ENCODE measurements around the gene ADRA1B.

The ADRA1B gene

DNA sequence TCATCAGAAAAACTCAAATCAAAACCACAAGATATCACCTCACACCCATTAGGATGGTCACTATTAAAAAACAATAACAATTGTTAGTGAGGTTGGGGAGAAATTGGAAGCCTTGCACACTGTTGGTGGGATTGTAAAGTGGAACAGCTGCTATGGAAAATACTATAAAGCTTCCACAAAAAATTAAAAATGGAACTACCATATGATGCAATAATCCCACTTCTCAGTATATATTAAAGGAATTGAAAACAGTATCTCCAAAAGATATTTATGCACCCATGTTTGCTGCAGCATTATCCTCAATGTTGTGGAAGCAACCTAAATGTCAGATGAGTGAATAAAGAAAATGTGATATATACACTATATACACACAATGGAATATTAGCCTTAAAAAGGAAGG lies 14.5 kb upstream of the ADRA1B start:
- DNase-seq (ENCODE audit: low read depth, low spot score): no peak

DNA sequence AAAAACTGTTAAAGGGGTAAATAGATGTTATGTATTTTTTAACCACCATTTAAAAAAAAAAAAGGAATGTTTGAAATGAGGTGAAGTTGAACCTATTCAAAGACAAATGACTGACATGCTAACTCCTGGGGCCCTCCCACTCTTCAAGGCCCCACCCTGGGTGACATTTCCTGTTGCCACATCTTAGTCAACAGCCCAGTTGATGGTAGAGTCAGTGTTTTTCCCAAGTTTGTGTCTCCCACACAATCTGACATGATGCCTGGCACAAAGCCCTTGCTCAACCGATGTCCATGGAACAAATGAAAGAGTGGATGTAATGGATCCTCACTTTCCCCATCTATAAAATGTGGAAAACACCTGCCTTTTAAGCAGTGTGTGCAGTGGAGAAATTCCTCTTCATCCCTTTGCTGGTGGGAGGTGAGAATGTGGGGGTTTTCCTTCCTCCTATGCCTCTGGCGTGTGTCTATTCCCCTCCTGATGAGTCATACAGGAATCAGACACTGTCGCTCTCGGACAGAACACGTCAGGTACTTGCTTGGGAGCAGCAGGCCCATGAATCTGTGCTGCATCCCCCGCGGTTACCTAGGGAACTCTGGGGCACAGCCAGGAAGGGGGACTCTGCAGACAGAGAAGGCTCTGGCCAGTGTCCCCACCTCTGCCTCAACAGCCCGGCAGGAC lies 13.7 kb upstream of the ADRA1B start:
- DNase-seq (ENCODE audit: low read depth, low spot score): no peak

DNA sequence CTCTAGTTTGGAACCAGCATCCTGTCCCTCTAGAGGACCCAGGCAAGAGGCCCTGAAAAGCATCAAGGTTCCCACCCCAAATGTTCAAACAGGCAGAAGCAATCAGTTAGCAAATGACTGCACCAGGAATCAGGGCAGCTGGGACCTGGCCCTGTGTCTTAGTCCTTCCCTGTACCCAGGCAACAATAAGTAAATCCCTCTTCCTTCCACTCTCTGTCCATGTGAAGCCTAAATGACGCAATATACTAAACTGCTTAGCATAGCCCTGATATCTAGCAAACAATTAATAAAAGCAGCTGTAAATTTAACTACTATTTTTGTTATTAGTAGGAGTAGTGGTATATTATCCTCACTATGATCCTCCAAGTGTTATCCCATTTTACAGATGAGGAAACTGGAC lies 13.2 kb upstream of the ADRA1B start:
- no peak for DNase-seq (ENCODE audit: low read depth, low spot score)

DNA sequence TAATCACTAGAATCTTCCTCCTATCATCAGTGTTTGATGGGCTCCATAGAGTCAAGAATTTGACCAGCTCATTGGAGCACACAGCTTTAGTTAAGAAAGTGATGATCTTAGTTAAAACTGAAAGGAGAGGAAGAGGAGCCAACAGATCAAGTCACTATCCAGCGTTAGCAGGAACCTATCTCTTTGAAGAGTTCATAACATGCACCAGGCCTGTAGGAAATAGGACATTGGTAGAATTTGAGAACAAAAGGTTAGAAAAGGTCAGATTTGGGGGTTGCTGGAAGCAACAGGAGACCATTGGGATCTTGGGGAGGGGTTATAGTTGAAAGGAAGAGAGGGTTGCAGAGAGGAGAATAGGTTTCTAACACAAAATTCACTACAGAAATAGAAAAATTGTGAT lies 11.4 kb upstream of the ADRA1B start:
- no peak for DNase-seq (ENCODE audit: low read depth, low spot score)

DNA sequence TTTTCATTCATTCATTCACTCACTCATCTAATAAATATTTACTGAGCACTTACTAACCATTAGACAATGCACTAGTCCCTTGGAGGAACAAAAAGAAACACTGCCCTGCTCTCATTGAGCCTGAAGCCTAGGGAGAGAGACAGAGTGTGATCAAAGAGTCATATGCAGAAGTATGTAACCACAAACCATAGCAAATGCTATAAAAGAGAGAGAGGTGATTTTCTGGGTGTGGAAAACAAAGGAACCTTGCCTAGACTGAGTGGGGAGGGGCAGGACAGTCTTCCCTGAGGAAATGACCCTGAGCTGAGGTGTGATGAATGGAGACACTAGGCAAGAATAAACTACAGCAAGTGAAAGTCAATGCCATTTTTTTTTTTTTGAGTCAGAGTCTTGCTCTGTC lies 10.8 kb upstream of the ADRA1B start:
- DNase-seq (ENCODE audit: low read depth, low spot score): no peak

DNA sequence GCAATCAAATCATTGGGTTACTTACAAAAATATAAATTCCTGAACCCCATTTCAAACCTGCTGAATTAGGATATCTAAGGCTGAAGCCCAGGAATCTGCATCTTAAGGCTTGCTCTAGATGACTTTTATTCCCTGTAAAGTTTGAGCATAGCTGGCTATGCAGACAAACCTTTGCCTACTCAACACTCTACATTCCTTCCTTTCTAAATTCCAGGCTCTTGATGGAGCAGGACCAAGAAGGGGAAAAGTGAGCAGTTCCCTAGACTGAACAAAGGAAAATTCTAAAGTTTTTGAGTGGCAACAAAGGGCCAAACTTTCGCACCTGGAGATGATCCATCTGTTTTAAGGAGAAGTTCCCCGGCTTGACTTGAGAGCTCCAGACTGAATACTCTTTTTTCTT lies 9.8 kb upstream of the ADRA1B start:
- DNase-seq (ENCODE audit: low read depth, low spot score): no peak

DNA sequence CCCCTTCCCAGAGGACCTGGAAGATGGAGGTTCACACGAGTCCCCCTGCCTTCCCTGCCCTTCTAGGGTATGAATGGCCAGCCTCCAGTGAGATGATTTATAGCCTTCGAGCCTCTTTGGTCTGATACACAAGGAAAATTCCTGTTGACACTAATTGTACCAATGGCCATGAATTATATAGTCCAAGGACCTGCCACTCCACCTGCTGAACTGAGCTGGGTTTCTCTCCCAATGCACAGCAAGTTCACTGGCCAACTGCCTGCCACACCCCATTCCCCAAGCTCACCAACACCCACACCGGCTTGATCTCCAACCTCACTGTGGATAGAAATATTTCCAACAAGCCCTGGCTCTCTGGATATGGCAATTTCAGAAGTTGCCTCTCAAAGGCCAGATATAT lies 9.3 kb upstream of the ADRA1B start:
- no peak for DNase-seq (ENCODE audit: low read depth, low spot score)

DNA sequence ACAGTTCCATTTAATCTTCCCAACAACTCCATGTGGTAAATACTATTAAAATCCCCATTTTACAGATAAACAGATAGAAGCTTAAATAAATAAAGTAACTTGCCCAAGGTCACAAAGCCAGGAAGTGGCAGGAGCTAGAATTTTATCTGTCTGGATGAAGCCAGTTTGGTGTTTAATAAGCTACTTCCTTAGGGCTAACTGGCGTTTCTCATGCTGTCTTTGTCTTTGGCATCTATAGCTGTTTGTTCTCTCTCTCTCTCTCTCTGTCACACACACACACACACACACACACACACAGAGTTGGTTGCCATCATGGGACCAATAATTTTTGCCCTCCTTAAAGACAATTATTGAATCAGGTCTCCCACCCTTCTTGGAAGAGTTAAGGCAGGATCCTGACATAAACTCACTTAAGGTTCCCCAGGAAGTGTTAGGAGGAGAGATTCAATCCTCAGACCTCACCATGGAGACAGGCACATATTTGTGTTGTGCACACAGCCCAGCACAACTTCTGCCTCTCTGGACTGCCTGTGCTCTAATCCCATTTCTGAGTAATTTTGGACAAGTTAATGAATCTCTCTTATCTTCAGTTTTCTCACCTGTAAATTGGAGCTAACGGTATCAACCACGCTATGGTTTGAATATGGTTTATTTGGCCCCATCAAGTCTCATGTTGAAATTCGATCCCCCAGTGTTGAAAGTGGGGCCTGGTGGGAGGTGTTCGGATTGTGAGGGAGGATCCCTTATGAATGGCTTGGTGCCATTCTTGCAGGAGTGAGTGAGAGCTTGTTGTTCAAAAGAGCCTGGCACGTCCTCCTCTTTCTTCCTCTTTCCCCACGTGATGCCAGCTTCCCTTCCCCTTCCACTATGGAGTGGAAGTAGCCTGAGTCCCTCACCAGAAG lies 8.3 kb upstream of the ADRA1B start:
- no peak for DNase-seq (ENCODE audit: low read depth, low spot score)

DNA sequence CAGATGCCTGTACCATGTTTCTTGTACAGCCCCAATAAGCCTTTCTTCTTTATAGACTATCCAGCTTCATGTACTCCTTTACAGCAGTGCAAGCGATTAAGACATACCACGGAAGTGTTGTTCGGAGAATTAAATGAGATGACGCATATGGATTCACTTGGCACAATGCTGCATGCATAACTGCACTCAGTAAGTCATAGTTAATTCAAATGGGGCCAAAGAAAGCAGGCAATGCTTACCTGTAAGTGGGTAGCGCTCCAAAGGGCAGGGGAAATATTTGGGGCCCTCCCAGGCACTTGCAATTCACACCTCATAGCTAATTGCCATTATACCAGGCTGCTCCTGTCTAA lies 7.7 kb upstream of the ADRA1B start:
- DNase-seq (ENCODE audit: low read depth, low spot score): no peak

DNA sequence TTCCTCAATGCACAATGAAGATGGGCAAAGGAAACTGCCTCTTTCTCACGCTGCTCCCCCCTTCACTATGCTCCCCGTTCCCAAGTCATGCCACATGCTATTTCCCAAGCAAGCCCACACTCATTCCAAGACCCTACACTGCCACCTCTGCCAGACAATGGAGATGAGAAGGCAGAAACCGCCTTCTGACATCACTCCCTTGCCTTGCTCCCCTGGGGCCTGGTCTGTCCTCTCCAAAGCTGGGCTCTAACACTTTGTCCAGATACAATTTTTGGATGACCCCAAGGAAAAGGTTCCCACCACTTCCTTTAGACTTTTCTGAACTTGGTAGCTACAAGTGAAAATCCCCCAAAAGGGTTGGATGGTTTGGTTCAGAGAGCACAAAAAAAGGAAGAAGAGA lies 7.2 kb upstream of the ADRA1B start:
- DNase-seq (ENCODE audit: low read depth, low spot score): no peak

DNA sequence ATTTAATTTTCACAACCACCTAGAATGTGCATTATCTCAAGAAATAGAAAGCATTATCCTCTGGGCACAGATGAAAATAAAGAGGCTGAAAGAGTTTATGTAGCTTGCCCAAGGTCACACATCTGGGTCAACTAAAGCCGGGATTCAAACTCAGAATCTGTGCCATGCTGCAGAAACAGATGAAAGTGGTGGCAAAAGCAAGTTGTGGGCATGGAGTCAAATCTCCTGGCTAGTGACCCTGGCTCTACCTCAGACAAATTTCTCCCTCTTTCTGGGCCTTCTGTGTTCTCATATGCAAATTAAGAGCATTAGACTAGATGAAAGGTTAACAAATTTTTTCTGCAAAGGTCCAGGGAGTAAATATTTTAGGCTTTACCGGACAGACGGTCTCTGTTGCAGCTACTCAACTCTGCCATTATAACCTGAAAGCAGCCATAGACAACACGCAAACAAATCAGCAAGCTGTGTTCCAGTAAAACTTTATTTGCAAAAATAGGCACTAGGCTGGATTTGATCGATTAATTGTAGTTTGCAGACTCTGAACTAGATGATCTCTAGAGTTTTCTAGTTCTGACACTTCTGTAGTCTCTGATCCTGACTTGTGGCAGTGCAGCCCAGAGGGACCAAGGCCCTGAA lies 6.0 kb upstream of the ADRA1B start:
- no peak for DNase-seq (ENCODE audit: low read depth, low spot score)

DNA sequence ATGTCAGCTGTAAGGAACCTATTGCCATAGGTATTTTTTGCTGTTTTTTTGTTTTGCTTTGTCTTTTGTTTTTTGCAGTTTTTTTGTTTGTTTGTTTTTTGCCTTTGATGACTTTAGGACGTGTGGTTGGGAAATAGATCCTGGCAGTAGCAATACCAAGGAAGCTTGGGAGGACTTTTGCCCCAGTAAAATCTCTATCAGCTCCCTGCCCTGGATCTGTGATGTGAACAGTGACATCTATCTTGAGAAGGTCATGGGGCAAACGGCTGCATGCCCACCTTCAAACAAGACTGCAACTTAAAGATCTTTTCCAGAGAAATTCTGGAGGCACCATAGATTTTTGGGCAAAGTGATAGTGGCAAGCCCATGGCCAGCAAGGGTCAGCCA lies 5.4 kb upstream of the ADRA1B start:
- DNase-seq (ENCODE audit: low read depth, low spot score): no peak

DNA sequence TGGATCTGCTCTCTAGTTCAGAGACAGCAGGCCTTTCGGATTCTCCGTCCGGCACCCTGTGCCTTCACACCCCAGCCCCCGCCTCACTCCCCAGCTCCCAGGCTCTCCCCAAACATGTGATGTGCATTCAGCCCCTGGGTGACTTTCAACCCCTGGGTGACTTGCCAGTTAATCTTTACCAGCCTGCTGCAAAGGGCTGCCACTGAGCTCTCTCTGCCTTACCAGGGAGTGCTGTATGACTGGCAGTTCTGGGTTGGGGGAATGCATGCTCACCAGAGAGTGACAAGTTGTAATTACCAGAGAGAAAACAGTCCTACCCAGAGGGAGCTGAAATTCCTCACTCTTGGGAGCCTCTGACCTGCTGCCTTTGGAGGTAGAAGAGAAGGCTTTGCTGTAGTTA lies 4.9 kb upstream of the ADRA1B start:
- no peak for DNase-seq (ENCODE audit: low read depth, low spot score)

DNA sequence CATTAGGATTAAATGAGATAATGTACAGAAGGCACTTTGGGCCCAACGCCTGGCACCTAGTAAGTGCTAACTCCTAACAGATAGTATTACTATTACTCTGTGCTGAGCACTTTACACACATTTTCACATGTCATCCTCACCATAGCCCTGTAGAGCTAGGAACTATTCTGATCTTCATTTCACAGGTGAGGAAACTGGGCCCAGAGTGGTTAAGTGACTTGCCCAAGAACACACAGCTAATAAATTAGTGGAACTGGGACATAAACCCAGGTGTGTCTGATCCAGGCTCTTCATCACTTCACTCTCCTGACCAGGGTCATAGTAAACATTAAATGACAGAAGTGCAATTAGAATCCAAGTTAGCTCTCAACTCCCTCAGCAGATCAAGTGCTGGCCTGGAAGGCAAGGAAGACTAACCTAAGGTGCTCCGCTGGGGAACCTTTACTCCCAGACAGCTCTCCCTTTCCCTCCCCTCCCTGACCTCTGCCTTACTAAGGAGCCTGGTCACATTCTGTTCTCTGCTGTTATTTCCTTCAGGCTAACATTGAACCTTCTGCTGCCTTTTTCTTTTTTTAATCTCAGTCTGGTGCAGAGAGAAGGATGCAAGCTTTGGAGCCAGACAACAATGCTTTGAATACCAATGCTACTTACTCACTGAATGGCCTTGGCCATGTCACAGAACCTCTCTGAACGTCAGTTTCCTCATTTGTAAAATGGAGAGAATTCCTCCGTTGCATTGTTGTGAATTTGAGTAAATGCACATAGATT lies 4.1 kb upstream of the ADRA1B start:
- no peak for DNase-seq (ENCODE audit: low read depth, low spot score)

DNA sequence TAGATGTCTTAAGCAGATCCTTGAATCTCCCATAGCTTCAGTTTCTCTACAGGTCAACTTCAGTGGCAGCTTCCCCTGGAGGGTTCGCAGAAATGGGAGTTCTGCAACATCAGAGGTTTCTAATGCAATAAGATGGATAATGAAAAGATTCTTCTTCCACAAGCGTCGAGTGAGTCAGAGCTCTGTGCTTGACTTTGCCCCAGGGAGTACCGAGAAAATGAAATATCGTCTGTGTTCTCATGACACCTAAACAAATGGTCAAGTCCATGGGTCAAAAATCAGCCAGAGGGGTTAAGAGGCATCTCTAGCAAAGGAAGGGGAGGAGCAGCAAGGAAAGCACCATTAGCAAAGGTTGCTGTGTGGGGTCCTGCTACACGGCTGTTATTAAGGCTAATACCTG lies 3.2 kb upstream of the ADRA1B start:
- no peak for DNase-seq (ENCODE audit: low read depth, low spot score)

DNA sequence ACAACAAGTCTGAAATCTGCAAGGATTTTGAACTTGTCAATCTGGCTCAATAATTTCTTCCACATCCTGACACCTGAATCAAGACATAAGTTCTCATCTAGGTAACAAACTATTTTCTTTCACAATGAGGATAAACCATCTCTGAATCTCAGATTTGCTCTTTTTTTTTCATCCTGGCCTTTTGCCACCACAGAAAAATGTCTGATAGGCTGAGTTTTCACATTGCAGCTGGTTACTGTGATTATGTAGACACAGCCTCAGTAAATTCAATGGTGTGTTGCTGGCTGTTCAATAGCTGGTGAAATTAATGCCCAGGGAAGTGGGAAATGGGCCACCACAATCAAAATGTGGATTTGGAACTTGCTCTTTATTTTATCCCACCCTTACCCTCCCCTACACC lies 2.8 kb upstream of the ADRA1B start:
- no peak for DNase-seq (ENCODE audit: low read depth, low spot score)

DNA sequence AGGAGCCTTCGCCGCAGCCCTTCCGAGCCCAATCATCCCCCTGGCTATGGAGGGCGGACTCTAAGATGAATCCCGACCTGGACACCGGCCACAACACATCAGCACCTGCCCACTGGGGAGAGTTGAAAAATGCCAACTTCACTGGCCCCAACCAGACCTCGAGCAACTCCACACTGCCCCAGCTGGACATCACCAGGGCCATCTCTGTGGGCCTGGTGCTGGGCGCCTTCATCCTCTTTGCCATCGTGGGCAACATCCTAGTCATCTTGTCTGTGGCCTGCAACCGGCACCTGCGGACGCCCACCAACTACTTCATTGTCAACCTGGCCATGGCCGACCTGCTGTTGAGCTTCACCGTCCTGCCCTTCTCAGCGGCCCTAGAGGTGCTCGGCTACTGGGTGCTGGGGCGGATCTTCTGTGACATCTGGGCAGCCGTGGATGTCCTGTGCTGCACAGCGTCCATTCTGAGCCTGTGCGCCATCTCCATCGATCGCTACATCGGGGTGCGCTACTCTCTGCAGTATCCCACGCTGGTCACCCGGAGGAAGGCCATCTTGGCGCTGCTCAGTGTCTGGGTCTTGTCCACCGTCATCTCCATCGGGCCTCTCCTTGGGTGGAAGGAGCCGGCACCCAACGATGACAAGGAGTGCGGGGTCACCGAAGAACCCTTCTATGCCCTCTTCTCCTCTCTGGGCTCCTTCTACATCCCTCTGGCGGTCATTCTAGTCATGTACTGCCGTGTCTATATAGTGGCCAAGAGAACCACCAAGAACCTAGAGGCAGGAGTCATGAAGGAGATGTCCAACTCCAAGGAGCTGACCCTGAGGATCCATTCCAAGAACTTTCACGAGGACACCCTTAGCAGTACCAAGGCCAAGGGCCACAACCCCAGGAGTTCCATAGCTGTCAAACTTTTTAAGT lies 819 bp downstream of the ADRA1B start:
- DNase-seq (ENCODE audit: low read depth, low spot score): no peak

DNA sequence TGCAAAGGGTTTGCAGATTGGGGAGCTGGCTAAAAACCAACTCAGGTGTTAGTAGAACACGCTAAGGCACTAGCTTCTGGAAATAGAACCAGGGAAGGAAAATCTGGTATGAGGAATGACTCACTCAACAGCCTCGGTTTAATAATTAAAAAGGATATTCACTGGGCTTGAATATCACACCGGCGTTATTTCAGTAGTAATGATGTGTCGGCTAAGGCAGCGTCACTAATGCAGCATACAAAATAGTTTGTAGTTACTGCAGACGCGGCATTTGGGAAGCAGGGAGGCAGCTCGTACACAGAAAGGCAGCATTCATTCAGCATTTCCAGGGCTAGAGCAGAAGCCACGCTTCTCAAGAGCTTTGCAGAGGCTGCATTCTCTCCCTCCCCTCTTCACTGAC lies 1.7 kb downstream of the ADRA1B start:
- DNase-seq (ENCODE audit: low read depth, low spot score): no peak

DNA sequence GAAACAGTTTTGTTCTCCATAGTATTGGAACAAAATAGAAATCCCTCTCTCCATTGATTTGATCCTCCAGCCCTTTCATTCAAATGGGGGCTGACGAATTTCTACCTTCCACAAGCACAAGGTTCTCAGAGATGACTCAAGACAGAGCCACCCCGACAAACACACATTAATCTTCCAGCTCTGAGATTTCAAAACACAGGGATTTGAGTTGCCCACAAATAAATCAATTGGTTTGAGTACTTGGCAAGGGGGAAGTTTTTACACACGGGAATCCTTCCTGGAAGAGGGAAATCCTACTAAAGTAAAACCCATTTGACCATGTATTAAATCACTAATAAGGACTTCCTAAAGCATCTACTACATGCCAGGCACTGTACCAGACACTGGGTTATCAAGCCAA lies 5.4 kb downstream of the ADRA1B start:
- no peak for DNase-seq (ENCODE audit: low read depth, low spot score)

DNA sequence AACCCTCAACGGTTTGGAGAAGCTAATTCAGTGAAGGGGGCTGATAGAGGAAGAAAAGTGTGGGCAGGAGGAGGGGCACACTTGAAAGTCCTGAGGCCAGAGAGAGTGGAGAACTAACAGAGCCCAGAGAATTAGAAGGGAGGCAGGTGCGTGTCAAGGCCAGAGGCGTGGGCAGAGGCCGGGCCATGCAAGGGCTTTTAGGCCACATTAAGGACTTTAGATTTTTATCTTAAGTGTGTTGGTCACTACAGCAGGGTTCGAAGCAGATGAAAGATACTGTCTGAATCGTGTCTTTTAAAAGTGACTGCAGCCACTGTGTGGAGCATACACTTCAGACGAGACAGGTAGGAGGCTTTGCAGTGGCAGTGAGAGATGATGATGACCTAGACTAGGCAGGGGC lies 6.7 kb downstream of the ADRA1B start:
- DNase-seq (ENCODE audit: low read depth, low spot score): no peak

All from iPS DF 19.7 (cell line).